Activated T-helper 1 cell treated with Interleukin-2 at 50 U/mL for 16 hours (primary cell): ENCODE data around the gene SBF2.
"Not testable (repeated sequence)": the region's sequence is repeated elsewhere in the genome, so short reads cannot be mapped to it uniquely, and the experiment has no call there.

ENCODE experiments used
- DNase-seq: peaks from one replicate; pipeline ENCODE4 v3.0.0-alpha.2; 2020; ENCODE audit warnings: low read depth

The SBF2 gene

GRCh38 chr11:9747229-9747628 lies 546.8 kb downstream of the SBF2 start:
- DNase-seq: no peak

GRCh38 chr11:9745411-9746211 lies 548.4 kb downstream of the SBF2 start:
- DNase-seq: no peak

- DNase-seq: not testable (repeated sequence)
Observed at GRCh38 chr11:9743512-9743911, 550.5 kb downstream of the SBF2 start.

- DNase-seq: no peak
Observed at GRCh38 chr11:9741260-9741659, 552.8 kb downstream of the SBF2 start.

- no peak for DNase-seq
Observed at GRCh38 chr11:9740202-9740883, 553.7 kb downstream of the SBF2 start.

- DNase-seq: no peak
Observed at GRCh38 chr11:9739123-9739900, 554.7 kb downstream of the SBF2 start.

GRCh38 chr11:9738707-9739106 lies 555.3 kb downstream of the SBF2 start:
- no peak for DNase-seq

GRCh38 chr11:9738116-9738515 lies 555.9 kb downstream of the SBF2 start:
- DNase-seq: no peak

- DNase-seq: no peak
Observed at GRCh38 chr11:9736365-9736764, 557.7 kb downstream of the SBF2 start.

- DNase-seq: no peak
Observed at GRCh38 chr11:9735919-9736318, 558.1 kb downstream of the SBF2 start.

GRCh38 chr11:9735236-9735635 lies 558.8 kb downstream of the SBF2 start:
- DNase-seq: no peak

GRCh38 chr11:9733212-9733611 lies 560.8 kb downstream of the SBF2 start:
- no peak for DNase-seq

- no peak for DNase-seq
Observed at GRCh38 chr11:9732453-9732852, 561.6 kb downstream of the SBF2 start.

GRCh38 chr11:9731256-9731655 lies 562.8 kb downstream of the SBF2 start:
- DNase-seq: no peak
